Neural cell (in vitro differentiated cells): ENCODE data around the gene GLS2.

Source experiments
- CTCF ChIP-seq: fragments of 450-650 bp; IDR thresholded peaks from 2 replicates; pipeline ENCODE4 v1.5.1; 2014; ENCODE audit warnings: antibody characterized with exemption, mild to moderate bottlenecking, moderate library complexity; ENCODE audit not compliant: poor library complexity, severe bottlenecking
- EZH2 ChIP-seq: fragments of 200-600, 300-800 bp; shearing (Covaris generic), sonication (generic); IDR thresholded peaks from 2 replicates; pipeline ENCODE4 v1.6.1; 2014; ENCODE audit warnings: antibody characterized with exemption, low read length, borderline replicate concordance, mild to moderate bottlenecking; ENCODE audit not compliant: insufficient read depth, poor library complexity, severe bottlenecking
- RAD21 ChIP-seq: fragments of 450-650 bp; conservative IDR thresholded peaks from 2 replicates; pipeline ENCODE4 v1.6.1; 2014; ENCODE audit warnings: antibody characterized with exemption, mild to moderate bottlenecking, moderate library complexity

GRCh38 chr12:56457817-56458216 is 30.1 kb downstream of the GLS2 start:
- TF ChIP-seq CTCF: no peak
- TF ChIP-seq RAD21: no peak
- TF ChIP-seq EZH2: no peak
